ENCODE data around the gene COPS6.
A peak's percentile ranks its signal among the peaks of the same experiment; 100 is the strongest.
"Not testable (repeated sequence)": the region's sequence is repeated elsewhere in the genome, so short reads cannot be mapped to it uniquely, and the experiment has no call there.

Gene COPS6

DNA sequence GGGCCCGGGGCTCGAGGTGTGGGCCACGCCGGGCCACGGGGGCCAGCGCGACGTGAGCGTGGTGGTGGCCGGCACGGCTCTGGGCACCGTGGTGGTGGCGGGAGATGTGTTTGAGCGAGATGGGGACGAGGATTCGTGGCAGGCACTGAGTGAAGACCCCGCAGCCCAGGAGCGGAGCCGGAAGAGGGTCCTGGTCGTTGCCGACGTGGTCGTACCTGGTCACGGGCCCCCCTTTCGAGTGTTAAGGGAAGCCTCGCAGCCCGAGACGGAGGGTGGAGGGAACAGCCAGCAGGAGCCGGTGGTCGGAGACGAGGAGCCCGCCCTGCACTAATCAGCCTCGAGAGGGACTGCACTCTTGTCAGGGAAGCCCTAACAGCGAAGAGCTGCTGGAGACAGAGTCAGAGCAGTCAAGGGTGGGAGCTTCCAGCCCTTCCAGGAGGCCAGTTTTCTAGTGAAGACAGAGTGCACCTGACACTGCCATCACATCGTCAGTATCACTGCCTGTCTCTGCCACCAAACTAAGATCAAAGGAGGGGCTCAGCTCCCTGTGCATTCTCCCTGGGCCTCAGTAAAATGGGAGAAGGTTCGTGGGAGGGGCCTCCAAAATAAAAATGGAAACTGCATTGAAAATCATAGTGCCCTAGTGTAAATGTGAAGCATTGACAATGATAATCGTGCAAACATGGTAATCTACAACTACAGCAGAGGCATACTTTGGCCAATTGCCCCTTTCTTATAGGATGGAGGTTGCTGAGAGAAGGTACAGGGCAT, 39.3 kb downstream of the COPS6 start:
- no peaks in the 10 kb centered on the region for H3K9me3 ChIP-seq (ENCODE audit: control insufficient read depth, insufficient read depth, low read length)
- peaks cover 32% of the 10 kb centered on the region for H3F3A ChIP-seq (ENCODE audit: control insufficient read depth, insufficient read depth)
- H3K4me1 ChIP-seq (ENCODE audit: control insufficient read depth, low read length), result peaks cover 53% of the 10 kb centered on the region
- peak overlapping the region; percentile 81 for H3K4me3 ChIP-seq (ENCODE audit: low read length)
- H4K20me1 ChIP-seq (ENCODE audit: control insufficient read depth, insufficient read depth, low read depth, low read length), result no peaks in the 10 kb centered on the region
- H3K4me2 ChIP-seq (ENCODE audit: low read length), result peak overlapping the region; percentile 96
- peak overlapping the region; percentile 94 for H3K27ac ChIP-seq (ENCODE audit: low read depth, low read length)
- H3K36me3 ChIP-seq (ENCODE audit: control insufficient read depth, low read length), result peaks cover 27% of the 10 kb centered on the region
- H3K9me2 ChIP-seq (replicated peaks; ENCODE audit: control insufficient read depth, low read length), result no peaks in the 10 kb centered on the region
- no peaks in the 10 kb centered on the region for H3K27me3 ChIP-seq (ENCODE audit: control insufficient read depth, low read length)
- H3K79me2 ChIP-seq (ENCODE audit: control insufficient read depth, low read length), result peaks cover 37% of the 10 kb centered on the region
- TF ChIP-seq EZH2phosphoT487 (IDR thresholded peaks at IDR 0.05; ENCODE audit: borderline replicate concordance, low read length) (no peak), CTCF (IDR thresholded peaks at IDR 0.05; ENCODE audit: low read depth, low read length, poor library complexity, severe bottlenecking) (peak; percentile 6)

DNA sequence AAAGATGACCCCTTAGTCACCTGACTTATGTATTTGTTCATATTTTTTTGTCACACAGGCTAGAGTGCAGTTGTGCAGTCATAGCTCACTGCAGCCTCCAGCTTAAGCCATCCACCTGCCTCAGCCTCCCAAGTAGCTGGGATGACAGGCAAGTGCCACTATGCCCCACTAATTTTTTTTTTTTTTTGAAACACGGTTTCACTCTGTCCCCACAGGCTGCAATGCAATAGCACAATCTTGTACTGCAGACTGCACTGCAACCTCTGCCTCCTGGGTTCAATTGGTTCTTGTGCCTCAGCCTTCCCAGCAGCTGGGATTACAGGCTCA, 39.8 kb downstream of the COPS6 start:
- H3K4me1 ChIP-seq (ENCODE audit: control insufficient read depth, low read length), result peaks cover 54% of the 10 kb centered on the region
- H4K20me1 ChIP-seq (ENCODE audit: control insufficient read depth, insufficient read depth, low read depth, low read length), result no peaks in the 10 kb centered on the region
- H3F3A ChIP-seq (ENCODE audit: control insufficient read depth, insufficient read depth), result peaks cover 32% of the 10 kb centered on the region
- H3K79me2 ChIP-seq (ENCODE audit: control insufficient read depth, low read length), result peaks cover 37% of the 10 kb centered on the region
- H3K4me3 ChIP-seq (ENCODE audit: low read length), result peak overlapping the region; percentile 81
- H3K9me3 ChIP-seq (ENCODE audit: control insufficient read depth, insufficient read depth, low read length), result no peaks in the 10 kb centered on the region
- H3K4me2 ChIP-seq (ENCODE audit: low read length), result peak overlapping the region; percentile 96
- peak overlapping the region; percentile 94 for H3K27ac ChIP-seq (ENCODE audit: low read depth, low read length)
- H3K36me3 ChIP-seq (ENCODE audit: control insufficient read depth, low read length), result peaks cover 27% of the 10 kb centered on the region
- TF ChIP-seq CTCF (IDR thresholded peaks at IDR 0.05; ENCODE audit: low read depth, low read length, poor library complexity, severe bottlenecking) (no peak), EZH2phosphoT487 (IDR thresholded peaks at IDR 0.05; ENCODE audit: borderline replicate concordance, low read length) (no peak)
- H3K27me3 ChIP-seq (ENCODE audit: control insufficient read depth, low read length), result no peaks in the 10 kb centered on the region
- H3K9me2 ChIP-seq (replicated peaks; ENCODE audit: control insufficient read depth, low read length), result no peaks in the 10 kb centered on the region

- peaks cover 24% of the 10 kb centered on the region for H3F3A ChIP-seq (ENCODE audit: control insufficient read depth, insufficient read depth)
- H3K27me3 ChIP-seq (ENCODE audit: control insufficient read depth, low read length); H3K4me2 ChIP-seq (ENCODE audit: low read length); H3K9me2 ChIP-seq (replicated peaks; ENCODE audit: control insufficient read depth, low read length); H3K9me3 ChIP-seq (ENCODE audit: control insufficient read depth, insufficient read depth, low read length); H3K4me3 ChIP-seq (ENCODE audit: low read length); H4K20me1 ChIP-seq (ENCODE audit: control insufficient read depth, insufficient read depth, low read depth, low read length); H3K27ac ChIP-seq (ENCODE audit: low read depth, low read length): not testable (repeated sequence)
- peaks cover 40% of the 10 kb centered on the region for H3K4me1 ChIP-seq (ENCODE audit: control insufficient read depth, low read length)
- peaks cover 25% of the 10 kb centered on the region for H3K79me2 ChIP-seq (ENCODE audit: control insufficient read depth, low read length)
- H3K36me3 ChIP-seq (ENCODE audit: control insufficient read depth, low read length), result peaks cover 13% of the 10 kb centered on the region
Observed at GRCh38 chr7:100130220-100130607, 41.4 kb downstream of the COPS6 start.

GRCh38 chr7:100130608-100131453, 42.1 kb downstream of the COPS6 start:
- H3K79me2 ChIP-seq (ENCODE audit: control insufficient read depth, low read length), result peaks cover 19% of the 10 kb centered on the region
- H3K27me3 ChIP-seq (ENCODE audit: control insufficient read depth, low read length), result no peaks in the 10 kb centered on the region
- TF ChIP-seq EZH2phosphoT487 (IDR thresholded peaks at IDR 0.05; ENCODE audit: borderline replicate concordance, low read length), result no peak
- TF ChIP-seq CTCF (IDR thresholded peaks at IDR 0.05; ENCODE audit: low read depth, low read length, poor library complexity, severe bottlenecking), result peak; percentile 81
- H3K4me1 ChIP-seq (ENCODE audit: control insufficient read depth, low read length), result peaks cover 33% of the 10 kb centered on the region
- H3K9me3 ChIP-seq (ENCODE audit: control insufficient read depth, insufficient read depth, low read length), result no peaks in the 10 kb centered on the region
- H3K4me2 ChIP-seq (ENCODE audit: low read length), result no peak overlapping the region
- no peak overlapping the region for H3K4me3 ChIP-seq (ENCODE audit: low read length)
- no peaks in the 10 kb centered on the region for H4K20me1 ChIP-seq (ENCODE audit: control insufficient read depth, insufficient read depth, low read depth, low read length)
- H3K27ac ChIP-seq (ENCODE audit: low read depth, low read length), result no peak overlapping the region
- no peaks in the 10 kb centered on the region for H3K9me2 ChIP-seq (replicated peaks; ENCODE audit: control insufficient read depth, low read length)
- peaks cover 20% of the 10 kb centered on the region for H3F3A ChIP-seq (ENCODE audit: control insufficient read depth, insufficient read depth)
- H3K36me3 ChIP-seq (ENCODE audit: control insufficient read depth, low read length), result peaks cover 8% of the 10 kb centered on the region; the same call in 1 of the 2 replicates

All from DOHH2 (cell line).